Uterus (tissue), 2 donors: ENCODE data around the gene BCL11B.

ENCODE experiments used
- CTCF ChIP-seq, 4 experiments: fragments of 200-600 bp in 2 of 4; fragments of 450-650 bp in 2 of 4; sonication (generic) in 2 of 4; IDR thresholded peaks; one replicate each; pipeline ENCODE4 v1.5.1; 2016 to 2019; ENCODE audit warnings: antibody characterized with exemption in 4 of 4, mild to moderate bottlenecking in 2 of 4, moderate library complexity in 1 of 4
- POLR2A ChIP-seq, 2 donors: fragments of 450-650 bp; IDR thresholded peaks; one replicate each; pipeline ENCODE4 v1.6.1; 2016; ENCODE audit warnings: antibody characterized with exemption in 2 of 2, mild to moderate bottlenecking in 1 of 2, moderate library complexity in 1 of 2

GRCh38 chr14:99224948-99225347 lies 47.0 kb downstream of the BCL11B start:
- TF ChIP-seq CTCF (IDR thresholded peaks at IDR 0.05) (no peak), POLR2A (IDR thresholded peaks at IDR 0.05) (no peak)
